DMS53 treated with DMSO at 0.1 percent for 48 hours (cell line): ENCODE measurements around the gene ABHD15.

Experiments
- DNase-seq: peaks from one replicate; lab custom pipeline; 2025; ENCODE audit not compliant: unreplicated experiment; lab: John Stamatoyannopoulos, UW

ABHD15 gene

GRCh38 chr17:29583324-29584248 lies 16.7 kb upstream of the ABHD15 start:
- no peak for DNase-seq

GRCh38 chr17:29582772-29583171 lies 15.9 kb upstream of the ABHD15 start:
- DNase-seq = no peak

GRCh38 chr17:29582254-29582765 lies 15.5 kb upstream of the ABHD15 start:
- DNase-seq = no peak

DNA sequence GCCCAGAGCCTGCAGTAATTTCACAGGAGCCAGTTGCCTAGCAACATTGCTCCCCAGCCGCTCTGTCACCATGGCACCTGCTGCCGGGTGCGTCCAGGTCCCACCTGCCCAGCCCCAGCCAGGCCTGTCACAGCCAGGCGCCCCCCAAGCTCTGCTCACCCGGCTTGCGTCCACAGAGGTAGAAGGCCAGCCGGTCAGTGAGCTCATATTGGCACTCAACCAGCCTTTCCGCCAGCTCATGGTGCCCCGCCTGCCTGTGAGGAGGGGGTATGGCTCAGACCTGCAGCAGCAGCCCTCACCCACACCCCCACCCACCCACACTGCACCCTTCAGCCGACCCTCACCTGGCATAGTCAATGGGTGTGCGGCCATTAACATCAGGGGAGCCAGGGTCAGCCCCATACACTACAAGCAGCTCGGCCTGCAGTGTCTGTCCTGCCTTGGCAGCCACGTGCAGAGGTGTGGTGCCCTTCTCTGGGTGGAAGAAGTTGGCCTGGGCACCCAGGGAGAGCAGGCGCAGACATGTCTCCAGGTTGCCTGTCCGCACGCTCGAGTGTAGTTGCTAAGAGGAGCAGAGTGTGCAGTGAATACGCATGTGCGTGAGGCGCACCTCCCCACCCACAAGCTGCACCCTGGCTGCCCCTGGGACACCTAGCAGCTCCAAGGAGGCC lies 14.9 kb upstream of the ABHD15 start:
- no peak for DNase-seq

GRCh38 chr17:29579866-29580771 lies 13.3 kb upstream of the ABHD15 start:
- DNase-seq = peak; percentile 40

- no peak for DNase-seq
These were observed 12.0 kb upstream of the ABHD15 start for GRCh38 chr17:29578626-29579485.

DNA sequence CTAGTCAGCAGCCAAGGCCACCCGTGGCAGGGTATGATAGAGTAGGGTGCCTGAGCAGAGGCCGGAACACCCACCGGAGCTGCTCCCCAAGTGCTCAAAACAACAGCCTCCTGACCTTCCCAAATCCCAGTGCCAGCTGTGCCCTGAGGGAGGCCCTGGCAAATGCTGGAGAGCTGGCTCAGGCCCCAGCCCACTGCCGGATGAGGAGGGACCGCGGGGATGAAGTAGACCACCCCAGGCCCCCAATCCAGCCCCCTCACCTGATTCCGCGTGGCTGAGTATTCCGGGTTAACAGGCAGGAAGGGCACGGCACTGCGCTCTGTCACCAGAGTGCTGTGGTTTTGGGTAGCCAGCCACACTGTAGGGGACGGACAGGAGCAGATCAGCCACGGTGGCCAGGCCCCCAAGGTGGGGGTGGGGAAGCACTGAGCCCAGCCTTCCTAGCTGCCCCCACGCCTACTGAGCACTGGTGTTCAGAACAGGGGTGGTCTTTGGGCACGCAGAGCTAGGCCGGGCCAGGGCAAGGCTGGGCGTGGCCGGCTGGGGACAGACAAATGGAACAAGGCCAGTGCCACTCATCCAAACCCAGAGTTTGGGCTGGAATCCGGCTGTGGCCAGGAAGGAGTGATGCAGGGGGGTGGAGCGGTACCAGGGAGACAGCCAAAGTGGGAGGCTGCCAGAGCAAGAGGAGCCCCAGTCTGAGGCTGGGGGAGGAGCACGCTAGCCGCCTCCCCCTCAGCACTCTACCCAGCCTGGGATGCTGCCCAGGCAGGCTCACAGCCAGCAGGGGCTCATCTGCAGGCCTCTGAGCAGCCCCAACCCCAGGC lies 10.8 kb upstream of the ABHD15 start:
- DNase-seq = no peak

DNA sequence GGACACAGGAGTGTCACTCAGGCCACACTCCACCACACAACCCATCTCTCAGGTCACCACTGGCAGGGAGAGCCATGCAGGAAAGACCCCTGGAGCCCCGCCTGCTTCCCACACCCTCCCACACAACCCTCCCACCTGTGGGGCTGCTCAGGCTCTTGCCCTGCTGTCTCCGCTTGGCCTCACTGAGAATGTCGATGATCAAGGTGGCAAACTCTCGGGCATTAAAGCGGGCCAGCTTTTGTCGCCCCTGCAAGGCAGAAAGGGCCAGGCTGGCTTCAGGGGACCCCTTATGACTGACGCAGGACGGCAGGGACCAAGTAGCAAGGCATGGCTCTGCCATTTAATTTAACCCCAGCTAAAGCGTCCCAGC lies 10.1 kb upstream of the ABHD15 start:
- no peak for DNase-seq

DNA sequence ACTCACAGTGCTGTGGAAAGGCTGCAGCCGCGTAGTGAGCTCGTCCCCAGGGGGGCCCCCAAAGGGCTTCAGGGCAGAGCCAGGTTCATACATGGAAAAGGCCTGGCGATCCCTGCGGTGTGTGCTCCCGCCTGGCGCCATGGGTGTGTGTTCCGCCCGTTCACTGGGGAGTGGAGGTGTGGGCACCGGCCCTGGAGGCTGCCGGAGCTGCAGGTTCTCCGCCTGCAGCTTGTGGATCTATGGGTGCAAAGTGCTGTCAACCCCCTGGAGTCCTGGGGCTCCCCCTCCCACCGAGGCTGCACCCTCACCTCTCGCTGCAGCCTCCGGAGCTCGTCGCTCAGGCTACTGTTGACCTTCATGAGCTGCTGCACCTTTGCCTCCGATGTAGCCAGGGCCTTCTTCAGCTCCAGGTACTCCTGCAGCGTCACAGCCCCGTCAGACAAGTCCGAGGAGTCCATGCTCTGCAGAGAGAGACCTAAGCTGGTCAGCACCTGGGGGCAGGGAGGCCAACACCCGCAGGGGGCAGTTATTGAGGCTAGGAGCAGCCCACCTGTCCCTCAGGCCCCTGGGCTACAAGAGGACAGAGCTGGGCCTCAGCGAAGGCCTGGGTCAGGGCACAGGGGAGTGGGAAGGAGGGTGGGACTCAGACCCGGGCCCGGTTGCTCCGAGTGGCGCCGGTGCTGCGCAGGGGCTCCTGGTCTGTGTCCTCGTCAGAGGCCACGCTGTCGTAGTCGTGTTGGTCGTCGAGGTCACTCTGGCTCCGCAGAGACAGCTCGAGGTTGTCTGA lies 9.6 kb upstream of the ABHD15 start:
- no peak for DNase-seq

GRCh38 chr17:29575511-29576213 lies 8.8 kb upstream of the ABHD15 start:
- no peak for DNase-seq

GRCh38 chr17:29574732-29575510 lies 8.1 kb upstream of the ABHD15 start:
- peak; percentile 19 for DNase-seq

DNA sequence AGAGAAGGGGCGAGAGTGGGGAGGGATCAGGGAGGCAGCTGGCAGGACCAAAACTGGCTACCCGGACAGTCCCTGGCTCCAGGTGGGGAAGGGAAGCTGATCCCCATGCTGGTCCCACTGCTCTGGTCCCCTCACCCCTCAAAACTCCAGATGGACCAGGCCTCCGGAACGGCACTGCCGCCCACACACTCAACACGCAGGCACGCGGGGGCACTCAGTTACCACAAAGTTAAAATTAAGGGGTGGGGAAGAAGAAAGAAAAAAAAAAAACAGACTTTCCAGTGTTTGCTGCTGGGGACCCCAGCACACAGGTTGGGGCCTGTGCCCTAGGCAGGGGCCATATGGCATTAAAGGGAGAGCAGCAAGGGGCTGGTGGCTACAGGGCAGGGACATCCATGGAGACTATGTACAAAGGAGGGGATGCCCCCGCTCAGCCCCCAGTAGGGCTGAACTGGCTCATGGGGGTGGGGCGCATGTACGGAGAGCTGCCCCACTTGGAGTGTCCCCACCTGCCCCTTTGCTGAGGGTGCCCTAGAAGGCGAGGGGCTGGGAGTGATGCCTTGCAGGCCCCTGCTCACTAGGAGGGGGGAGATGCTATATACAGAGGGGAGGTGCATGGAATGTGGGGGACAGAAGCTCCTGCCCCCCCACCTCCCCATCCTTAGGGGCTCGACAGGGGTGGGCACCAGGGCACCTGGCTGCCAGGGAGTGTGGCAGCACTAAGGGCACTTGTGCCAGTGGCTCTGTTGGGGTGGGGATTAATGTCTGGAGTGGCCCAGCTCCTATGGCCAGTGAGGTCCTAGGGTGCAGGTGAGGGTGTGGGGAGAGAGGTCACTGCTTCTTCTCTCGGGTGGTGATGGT lies 7.3 kb upstream of the ABHD15 start:
- no peak for DNase-seq

- no peak for DNase-seq
These were observed 6.7 kb upstream of the ABHD15 start for GRCh38 chr17:29573558-29573869.

DNA sequence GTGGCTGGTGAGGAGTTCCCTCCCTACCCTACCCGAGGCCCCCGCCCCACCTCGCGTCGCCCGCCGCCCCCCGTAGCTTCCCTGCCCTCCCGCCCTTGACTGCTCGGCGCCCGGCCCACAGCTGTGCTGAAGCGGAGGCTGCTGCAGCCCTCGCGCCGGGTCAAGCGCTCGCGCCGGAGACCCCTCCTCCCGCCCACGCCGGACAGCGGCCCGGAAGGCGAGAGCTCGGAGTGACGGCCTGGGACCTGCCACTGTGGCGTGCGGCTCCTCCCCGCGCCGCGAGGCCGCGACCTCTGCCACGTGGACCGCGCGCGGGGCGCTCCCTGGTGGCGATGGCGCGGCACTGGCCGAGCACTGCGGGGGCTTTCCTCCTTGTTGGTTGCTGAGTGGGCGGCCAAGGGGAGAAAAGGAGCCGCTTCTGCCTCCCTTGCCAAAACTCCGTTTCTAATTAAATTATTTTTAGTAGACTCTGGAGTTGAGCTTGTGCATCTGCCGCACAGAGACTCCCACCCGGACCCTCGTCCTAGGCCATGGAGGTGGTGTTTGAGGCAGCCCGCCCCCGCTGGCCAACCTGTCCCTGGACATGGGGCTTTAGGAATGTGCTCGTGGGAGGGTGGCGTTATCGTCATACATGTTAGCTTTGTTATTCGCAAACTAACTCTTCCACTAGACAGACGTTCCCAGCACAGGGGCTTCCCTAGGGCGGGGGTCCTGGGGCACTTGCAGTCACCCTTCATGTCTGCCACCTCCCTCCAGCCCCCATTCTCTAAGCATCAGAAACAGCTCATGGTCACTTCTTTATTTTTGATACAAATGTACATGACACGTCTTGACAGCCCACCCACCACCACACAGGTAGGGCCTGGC lies 6.1 kb upstream of the ABHD15 start:
- no peak for DNase-seq

GRCh38 chr17:29571883-29572681 lies 5.2 kb upstream of the ABHD15 start:
- DNase-seq = no peak
